HUES6 (cell line): ENCODE results near the gene YAF2.

Source experiments
- H3K27ac ChIP-seq: 2 replicates; pipeline ENCODE4 v1.7.0; 2013; ENCODE audit warnings: low read depth, mild to moderate bottlenecking, low read length, inconsistent platforms
- H3K27me3 ChIP-seq: 2 replicates; pipeline ENCODE4 v1.6.1; 2013; ENCODE audit warnings: low read length; ENCODE audit not compliant: control insufficient read depth, insufficient read depth
- H3K36me3 ChIP-seq: 2 replicates; pipeline ENCODE4 v1.6.1; 2013; ENCODE audit warnings: low read length; ENCODE audit not compliant: control insufficient read depth, insufficient read depth
- H3K4me1 ChIP-seq: 2 replicates; pipeline ENCODE4 v1.6.1; 2013; ENCODE audit warnings: low read length; ENCODE audit not compliant: control insufficient read depth, insufficient read depth
- H3K4me3 ChIP-seq: 2 replicates; pipeline ENCODE4 v1.5.1; 2013; ENCODE audit warnings: low read depth, low read length
- H3K9ac ChIP-seq: one replicate; pipeline ENCODE4 v1.6.1; 2013; ENCODE audit warnings: mild to moderate bottlenecking, low read length
- H3K9me3 ChIP-seq: 2 replicates; pipeline ENCODE4 v1.6.1; 2013; ENCODE audit warnings: low read depth, low read length; ENCODE audit not compliant: control insufficient read depth, insufficient read depth

Gene YAF2

DNA sequence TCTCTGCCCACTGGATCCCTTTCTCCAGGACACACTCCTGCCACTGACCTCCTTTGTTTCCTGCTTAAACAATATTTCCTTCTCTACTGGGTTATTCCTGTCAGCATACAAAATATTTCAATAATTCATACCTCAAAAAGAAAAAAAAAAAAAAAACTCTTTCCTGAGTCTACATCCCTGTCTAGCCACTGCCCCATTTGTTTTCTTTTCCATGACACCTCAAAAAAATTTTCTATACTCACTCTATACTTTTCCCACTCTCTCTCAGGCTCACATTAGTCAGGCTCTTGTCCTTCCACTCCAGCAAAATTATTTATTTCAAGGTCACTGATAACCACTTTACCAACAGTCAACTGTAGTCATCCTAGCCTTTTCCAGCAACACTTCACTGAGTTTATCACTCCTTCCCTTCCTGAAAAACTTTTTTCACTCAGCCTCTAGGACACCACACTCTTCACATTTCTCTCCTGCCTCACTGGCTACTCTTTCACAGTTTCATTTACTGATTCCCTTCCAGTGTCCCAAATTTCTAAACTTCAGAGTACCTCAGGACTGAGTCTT is 64.0 kb downstream of the YAF2 start:
- H3K4me3 ChIP-seq: no peak overlapping the region
- H3K9ac ChIP-seq: no peak overlapping the region
- H3K9me3 ChIP-seq: peaks cover 8% of the 10 kb centered on the region; the same call in 1 of the 2 replicates
- no peak overlapping the region for H3K27ac ChIP-seq
- peaks cover 4% of the 10 kb centered on the region; the same call in 1 of the 2 replicates for H3K4me1 ChIP-seq
- no peaks in the 10 kb centered on the region for H3K27me3 ChIP-seq
- no peaks in the 10 kb centered on the region for H3K36me3 ChIP-seq

GRCh38 chr12:42172441-42173210 is 65.4 kb downstream of the YAF2 start:
- no peaks in the 10 kb centered on the region for H3K36me3 ChIP-seq
- H3K4me3 ChIP-seq: no peak overlapping the region
- no peaks in the 10 kb centered on the region for H3K27me3 ChIP-seq
- H3K4me1 ChIP-seq: peaks cover 3% of the 10 kb centered on the region; the same call in 1 of the 2 replicates
- peaks cover 8% of the 10 kb centered on the region; the same call in 1 of the 2 replicates for H3K9me3 ChIP-seq
- no peak overlapping the region for H3K27ac ChIP-seq
- H3K9ac ChIP-seq: no peak overlapping the region

DNA sequence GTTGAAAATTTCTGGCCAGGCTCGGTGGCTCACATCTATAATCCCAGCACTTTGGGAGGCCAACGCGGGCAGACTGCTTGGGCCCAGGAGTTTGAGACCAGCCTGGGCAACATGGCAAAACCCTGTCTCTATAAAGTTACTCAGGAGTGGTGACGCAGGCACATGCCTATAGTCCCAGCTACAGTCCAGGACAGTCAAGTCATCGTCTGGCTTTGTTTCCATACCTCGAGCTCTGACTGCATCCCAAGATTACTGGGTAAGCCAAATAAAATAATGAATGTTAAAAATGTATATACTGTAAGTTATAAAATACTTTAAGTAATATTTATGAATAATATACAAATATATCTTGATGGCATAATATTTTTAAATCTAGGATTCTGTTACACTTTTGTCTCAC is 70.3 kb downstream of the YAF2 start:
- Histone ChIP-seq H3K27ac (no peak overlapping the region), H3K9ac (no peak overlapping the region), H3K36me3 (no peaks in the 10 kb centered on the region), H3K9me3 (no peaks in the 10 kb centered on the region), H3K27me3 (no peaks in the 10 kb centered on the region), H3K4me3 (no peak overlapping the region), H3K4me1 (no peaks in the 10 kb centered on the region)

DNA sequence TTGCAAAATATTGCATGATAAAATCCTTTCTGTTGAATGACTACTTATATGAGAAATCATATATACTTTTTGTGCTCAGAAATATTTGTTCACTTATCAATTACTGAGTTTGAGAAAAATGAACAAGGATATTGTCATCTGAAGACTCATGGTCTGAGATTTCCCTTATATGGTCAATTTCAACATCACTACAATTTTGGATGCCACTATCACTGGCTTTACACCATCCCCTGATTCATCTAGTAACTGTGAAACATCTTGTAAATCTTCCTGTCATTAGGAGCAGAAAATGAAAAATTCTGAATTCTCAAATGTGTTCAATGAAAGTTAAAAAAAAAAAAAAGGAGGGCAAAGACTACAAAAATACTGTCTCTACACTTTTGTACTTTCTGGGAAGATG is 71.5 kb downstream of the YAF2 start:
- H3K9ac ChIP-seq: no peak overlapping the region
- no peaks in the 10 kb centered on the region for H3K4me1 ChIP-seq
- H3K36me3 ChIP-seq: no peaks in the 10 kb centered on the region
- no peaks in the 10 kb centered on the region for H3K9me3 ChIP-seq
- no peak overlapping the region for H3K27ac ChIP-seq
- no peaks in the 10 kb centered on the region for H3K27me3 ChIP-seq
- H3K4me3 ChIP-seq: no peak overlapping the region

DNA sequence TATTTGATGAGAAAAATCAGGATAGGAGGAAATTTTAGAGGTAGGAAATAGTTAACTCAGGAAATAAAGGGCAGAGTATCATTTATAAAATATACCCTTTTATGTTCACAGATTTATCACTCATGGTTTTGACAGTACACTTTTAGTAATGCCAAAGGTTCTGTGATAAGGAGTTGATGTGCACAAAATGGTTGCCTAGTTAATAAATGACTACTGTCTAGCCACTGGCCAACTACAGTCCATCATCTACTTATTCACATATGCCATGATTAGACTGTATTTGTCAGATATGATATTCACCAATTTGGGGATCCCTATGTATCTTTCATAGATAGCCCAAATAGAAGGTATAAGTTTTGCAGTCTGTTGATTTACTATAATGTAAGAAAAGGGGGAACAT is 74.1 kb downstream of the YAF2 start:
- 0 out of 2 replicates have a peak, but pooled peaks cover 4% of the 10 kb centered on the region for H3K36me3 ChIP-seq

DNA sequence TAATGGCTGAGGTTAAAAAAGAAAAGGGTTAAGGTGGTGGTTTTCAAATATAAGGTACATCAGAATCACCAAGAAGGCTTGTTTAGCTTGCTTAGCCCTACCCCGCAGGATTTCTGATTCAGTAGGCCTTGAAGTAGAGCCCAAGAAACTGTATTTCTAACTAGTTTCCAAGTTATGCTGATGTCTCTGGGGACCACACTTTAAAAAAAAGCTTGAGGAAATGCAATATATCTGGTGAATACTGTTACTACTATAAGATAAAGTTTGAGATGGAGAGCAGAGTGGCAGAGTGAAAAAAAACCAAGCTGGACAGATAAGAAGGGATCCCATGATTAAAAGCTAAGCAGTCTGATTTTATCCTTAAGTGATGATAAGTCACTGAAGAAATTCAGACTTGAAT is 75.1 kb downstream of the YAF2 start:
- Histone ChIP-seq H3K36me3 (0 out of 2 replicates have a peak, but pooled peaks cover 4% of the 10 kb centered on the region), H3K9me3 (no peaks in the 10 kb centered on the region), H3K27me3 (no peaks in the 10 kb centered on the region), H3K9ac (no peak overlapping the region), H3K27ac (no peak overlapping the region), H3K4me3 (no peak overlapping the region), H3K4me1 (no peaks in the 10 kb centered on the region)

More for the DNA sequence above, 74.1 kb downstream of the YAF2 start:
- no peaks in the 10 kb centered on the region for H3K4me1 ChIP-seq
- H3K4me3 ChIP-seq: no peak overlapping the region
- H3K27me3 ChIP-seq: no peaks in the 10 kb centered on the region
- no peaks in the 10 kb centered on the region for H3K9me3 ChIP-seq
- H3K9ac ChIP-seq: no peak overlapping the region
- no peak overlapping the region for H3K27ac ChIP-seq

DNA sequence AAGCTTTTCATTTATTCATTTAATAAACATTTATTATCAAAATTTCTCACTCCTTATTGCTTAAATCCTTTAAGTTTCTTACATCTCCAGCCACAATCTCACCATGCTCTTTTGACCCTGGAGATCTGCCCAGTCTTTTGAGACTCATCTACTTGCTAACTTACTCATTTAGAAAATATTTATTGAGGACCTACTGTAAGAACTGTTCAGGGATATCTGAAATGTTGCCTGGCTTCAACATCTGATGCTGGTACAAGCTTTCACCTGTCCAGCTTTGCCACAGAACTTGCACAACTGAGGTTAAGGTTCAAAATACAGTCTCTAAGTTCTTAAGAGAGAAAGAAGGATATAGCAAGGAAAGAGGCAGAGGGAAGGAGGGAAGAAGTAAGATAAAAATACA is 75.9 kb downstream of the YAF2 start:
- no peaks in the 10 kb centered on the region for H3K27me3 ChIP-seq
- H3K4me1 ChIP-seq: no peaks in the 10 kb centered on the region
- no peak overlapping the region for H3K27ac ChIP-seq
- no peaks in the 10 kb centered on the region for H3K9me3 ChIP-seq
- no peak overlapping the region for H3K9ac ChIP-seq
- H3K4me3 ChIP-seq: no peak overlapping the region
- 0 out of 2 replicates have a peak, but pooled peaks cover 4% of the 10 kb centered on the region for H3K36me3 ChIP-seq

GRCh38 chr12:42161529-42161928 is 76.5 kb downstream of the YAF2 start:
- Histone ChIP-seq H3K9me3 (no peaks in the 10 kb centered on the region), H3K4me3 (no peak overlapping the region), H3K4me1 (no peaks in the 10 kb centered on the region), H3K27me3 (no peaks in the 10 kb centered on the region), H3K9ac (no peak overlapping the region), H3K36me3 (0 out of 2 replicates have a peak, but pooled peaks cover 4% of the 10 kb centered on the region), H3K27ac (no peak overlapping the region)

DNA sequence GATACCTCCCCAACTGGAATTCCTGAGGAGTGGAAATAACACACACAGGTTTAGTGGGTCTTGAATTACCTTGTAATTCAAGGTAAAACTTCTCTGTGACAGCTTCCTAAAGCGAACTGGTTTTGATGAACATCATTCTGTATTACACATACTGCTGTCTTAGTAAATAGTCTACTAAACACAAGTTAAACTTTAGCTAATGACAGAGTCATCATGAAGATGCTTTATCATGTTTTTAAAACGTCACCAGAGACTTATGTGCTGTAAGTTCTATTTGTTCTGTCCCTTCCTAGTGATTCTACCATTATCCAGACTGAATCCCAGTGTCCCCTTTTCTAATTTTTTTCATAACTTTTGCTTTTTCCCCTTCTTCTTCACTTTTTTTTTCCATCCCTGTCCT is 81.8 kb downstream of the YAF2 start:
- H3K27me3 ChIP-seq: no peaks in the 10 kb centered on the region
- H3K4me3 ChIP-seq: no peak overlapping the region
- no peaks in the 10 kb centered on the region for H3K9me3 ChIP-seq
- no peak overlapping the region for H3K27ac ChIP-seq
- no peaks in the 10 kb centered on the region for H3K4me1 ChIP-seq
- H3K36me3 ChIP-seq: 0 out of 2 replicates have a peak, but pooled peaks cover 4% of the 10 kb centered on the region
- no peak overlapping the region for H3K9ac ChIP-seq

DNA sequence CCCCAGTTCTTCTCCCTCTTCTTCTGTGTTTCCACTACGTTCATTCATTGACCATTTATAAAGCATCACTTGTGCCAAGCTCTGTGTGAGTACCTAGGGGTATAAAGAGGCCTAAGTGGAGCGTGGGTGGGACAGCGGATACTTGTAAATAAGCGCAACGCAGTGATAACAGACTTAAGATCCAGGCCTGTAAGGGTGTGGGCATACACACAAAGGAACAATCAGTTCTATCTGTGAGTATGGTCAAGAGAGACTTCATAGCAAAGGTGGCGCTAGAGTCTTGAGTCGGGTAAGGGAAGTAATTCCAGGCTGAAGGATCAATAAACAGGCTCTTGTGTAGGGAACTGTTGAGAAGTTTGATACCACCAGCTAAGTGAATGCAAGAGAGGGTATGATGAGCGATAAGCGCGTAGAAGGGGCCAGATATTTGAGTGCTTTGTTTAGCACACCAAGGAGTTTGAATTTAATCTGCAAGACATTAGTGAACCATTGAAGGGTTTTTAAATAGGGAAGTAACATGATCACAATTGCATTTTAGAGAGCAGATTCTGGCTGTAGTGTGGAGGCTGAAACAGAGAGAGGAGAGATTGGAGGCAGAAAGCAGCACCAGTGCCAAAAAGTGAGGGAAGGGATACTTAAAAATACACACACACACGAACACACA is 92.4 kb downstream of the YAF2 start:
- Histone ChIP-seq H3K4me1 (peaks cover 20% of the 10 kb centered on the region), H3K9ac (no peak overlapping the region), H3K27ac (no peak overlapping the region), H3K27me3 (peaks cover 10% of the 10 kb centered on the region; the same call in 1 of the 2 replicates), H3K9me3 (no peaks in the 10 kb centered on the region), H3K36me3 (no peaks in the 10 kb centered on the region), H3K4me3 (peak overlapping the region; percentile 69)

DNA sequence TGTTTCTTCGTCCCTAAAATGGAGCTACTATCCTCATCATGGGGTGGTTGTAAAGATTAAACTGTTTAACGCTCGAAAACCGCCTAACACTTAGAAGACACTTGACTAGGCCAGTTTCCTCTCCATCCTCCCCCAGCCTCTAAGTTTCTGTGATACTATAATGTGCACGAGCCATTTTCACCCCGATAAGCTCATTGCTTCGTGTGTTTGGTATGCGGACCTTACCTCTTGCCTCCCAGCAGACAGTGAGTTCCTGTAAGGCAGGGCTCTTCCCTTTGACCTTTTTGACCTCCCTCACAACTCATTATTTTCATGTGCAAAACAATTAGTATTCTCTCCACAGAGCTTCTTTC is 92.9 kb downstream of the YAF2 start:
- H3K27me3 ChIP-seq: peaks cover 10% of the 10 kb centered on the region; the same call in 1 of the 2 replicates
- peaks cover 20% of the 10 kb centered on the region for H3K4me1 ChIP-seq
- no peaks in the 10 kb centered on the region for H3K36me3 ChIP-seq
- H3K9ac ChIP-seq: peak overlapping the region; percentile 52
- no peaks in the 10 kb centered on the region for H3K9me3 ChIP-seq
- H3K27ac ChIP-seq: no peak overlapping the region
- H3K4me3 ChIP-seq: peak overlapping the region; percentile 69
